Nephron (organoid): ENCODE results near the gene SURF1.

Source experiments
- H3K27ac Mint-ChIP-seq, 3 experiments: 2 replicates each; pipeline ENCODE4 v1.8.0; 2020; ENCODE audit warnings: mixed read lengths in 3 of 3, mild to moderate bottlenecking in 2 of 3, moderate library complexity in 1 of 3
- H3K27me3 Mint-ChIP-seq: 2 replicates; pipeline ENCODE4 v1.8.0; 2021; ENCODE audit warnings: low read depth, mild to moderate bottlenecking, moderate library complexity, mixed read lengths
- H3K36me3 Mint-ChIP-seq: 2 replicates; pipeline ENCODE4 v1.8.0; 2020; ENCODE audit warnings: low read depth, mixed read lengths
- H3K4me1 Mint-ChIP-seq: 2 replicates; pipeline ENCODE4 v1.8.0; 2020; ENCODE audit warnings: mixed read lengths
- H3K4me3 Mint-ChIP-seq, 3 experiments: 2 replicates each; pipeline ENCODE4 v1.8.0; 2020; ENCODE audit warnings: mild to moderate bottlenecking in 3 of 3, mixed read lengths in 3 of 3, moderate library complexity in 2 of 3
- H3K9me3 Mint-ChIP-seq: 2 replicates; pipeline ENCODE4 v1.8.0; 2020; ENCODE audit warnings: mixed read lengths
- TF ChIP-seq, protein P1 (sequence below), 3 experiments: fragments of 200-600 bp; sonication (generic); IDR thresholded peaks; one replicate each; pipeline ENCODE4 v1.5.0; 2021; ENCODE audit warnings: antibody characterized with exemption in 3 of 3; ENCODE audit not compliant: unreplicated experiment in 3 of 3

The SURF1 gene

DNA sequence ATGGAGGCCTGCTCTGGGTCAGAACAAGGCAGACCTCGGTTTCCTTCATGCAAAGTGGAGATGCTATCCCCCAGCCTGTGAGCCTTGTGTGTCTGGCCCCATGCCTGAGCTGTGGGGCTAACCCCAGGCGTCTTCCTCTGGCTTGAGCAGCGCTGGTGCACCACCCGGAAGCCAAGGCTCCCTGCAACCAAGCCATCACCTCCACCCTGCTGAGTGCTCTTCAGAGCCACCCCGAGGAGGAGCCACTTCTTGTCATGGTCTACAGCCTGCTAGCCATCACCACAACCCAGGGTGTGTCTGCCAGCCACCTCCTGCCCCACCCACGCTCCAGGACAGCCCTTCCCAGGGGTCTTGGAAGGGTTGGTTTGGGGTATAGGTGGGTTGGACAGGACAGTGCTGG lies 45.3 kb upstream of the SURF1 start:
- H3K27me3 Mint-ChIP-seq, result peaks cover 9% of the 10 kb centered on the region
- peaks cover 14% of the 10 kb centered on the region for H3K36me3 Mint-ChIP-seq
- no peaks in the 10 kb centered on the region for H3K4me1 Mint-ChIP-seq
- H3K27ac Mint-ChIP-seq, result no peak overlapping the region
- TF ChIP-seq, protein P1, sequence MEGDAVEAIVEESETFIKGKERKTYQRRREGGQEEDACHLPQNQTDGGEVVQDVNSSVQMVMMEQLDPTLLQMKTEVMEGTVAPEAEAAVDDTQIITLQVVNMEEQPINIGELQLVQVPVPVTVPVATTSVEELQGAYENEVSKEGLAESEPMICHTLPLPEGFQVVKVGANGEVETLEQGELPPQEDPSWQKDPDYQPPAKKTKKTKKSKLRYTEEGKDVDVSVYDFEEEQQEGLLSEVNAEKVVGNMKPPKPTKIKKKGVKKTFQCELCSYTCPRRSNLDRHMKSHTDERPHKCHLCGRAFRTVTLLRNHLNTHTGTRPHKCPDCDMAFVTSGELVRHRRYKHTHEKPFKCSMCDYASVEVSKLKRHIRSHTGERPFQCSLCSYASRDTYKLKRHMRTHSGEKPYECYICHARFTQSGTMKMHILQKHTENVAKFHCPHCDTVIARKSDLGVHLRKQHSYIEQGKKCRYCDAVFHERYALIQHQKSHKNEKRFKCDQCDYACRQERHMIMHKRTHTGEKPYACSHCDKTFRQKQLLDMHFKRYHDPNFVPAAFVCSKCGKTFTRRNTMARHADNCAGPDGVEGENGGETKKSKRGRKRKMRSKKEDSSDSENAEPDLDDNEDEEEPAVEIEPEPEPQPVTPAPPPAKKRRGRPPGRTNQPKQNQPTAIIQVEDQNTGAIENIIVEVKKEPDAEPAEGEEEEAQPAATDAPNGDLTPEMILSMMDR (IDR thresholded peaks at IDR 0.05; ENCODE audit: unreplicated experiment in 3 of 3), result no peak
- H3K9me3 Mint-ChIP-seq, result no peaks in the 10 kb centered on the region
- no peak overlapping the region for H3K4me3 Mint-ChIP-seq

DNA sequence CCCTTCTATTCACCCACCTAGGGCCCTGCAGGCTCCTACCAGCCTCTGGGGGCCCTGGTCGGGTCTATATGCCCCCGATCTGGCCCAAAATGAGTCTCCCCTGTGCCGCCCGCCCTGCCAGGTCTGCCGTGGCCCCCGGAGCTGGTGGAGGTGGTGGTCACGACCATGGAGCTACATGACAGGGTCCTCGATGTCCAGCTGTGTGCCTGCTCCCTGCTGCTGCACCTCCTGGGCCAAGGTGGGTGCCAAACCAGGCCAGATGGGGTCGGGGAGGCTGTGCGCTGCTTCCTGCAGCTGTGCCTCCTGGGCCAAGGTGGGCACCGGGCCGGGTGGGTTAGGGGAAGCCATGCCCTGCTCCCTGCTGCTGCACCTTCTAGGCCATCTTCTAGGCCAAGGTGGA lies 44.0 kb upstream of the SURF1 start:
- Mint-ChIP-seq H3K27ac (no peak overlapping the region), H3K27me3 (peaks cover 9% of the 10 kb centered on the region), H3K4me3 (no peak overlapping the region), H3K36me3 (peaks cover 1% of the 10 kb centered on the region), H3K9me3 (no peaks in the 10 kb centered on the region), H3K4me1 (no peaks in the 10 kb centered on the region)
- TF ChIP-seq, protein P1 (IDR thresholded peaks at IDR 0.05; ENCODE audit: unreplicated experiment in 3 of 3), result no peak

DNA sequence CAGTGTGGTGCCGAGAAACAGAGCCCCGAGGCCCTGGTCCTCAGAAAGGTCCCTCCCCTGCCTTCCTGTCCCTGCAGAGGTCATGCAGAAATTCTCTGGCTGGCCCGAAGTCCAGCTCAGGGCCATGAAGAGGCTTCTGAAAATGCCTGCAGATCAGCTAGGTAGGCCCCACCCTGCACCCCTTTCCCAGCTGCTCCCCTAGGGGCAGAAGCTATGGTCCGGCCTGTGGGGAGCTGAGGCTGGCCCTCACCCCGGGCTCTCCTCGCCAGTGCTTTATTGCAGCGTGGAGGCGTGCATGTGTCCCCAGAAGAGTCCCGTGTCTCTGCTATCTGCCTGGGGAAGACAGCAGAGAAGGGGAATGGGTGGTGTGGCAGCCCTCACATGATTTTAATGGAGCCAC lies 41.6 kb upstream of the SURF1 start:
- H3K27ac Mint-ChIP-seq, result no peak overlapping the region
- no peaks in the 10 kb centered on the region for H3K9me3 Mint-ChIP-seq
- no peaks in the 10 kb centered on the region for H3K36me3 Mint-ChIP-seq
- TF ChIP-seq, protein P1 (IDR thresholded peaks at IDR 0.05; ENCODE audit: unreplicated experiment in 3 of 3), result no peak
- peaks cover 9% of the 10 kb centered on the region for H3K27me3 Mint-ChIP-seq
- H3K4me3 Mint-ChIP-seq, result no peak overlapping the region
- no peaks in the 10 kb centered on the region for H3K4me1 Mint-ChIP-seq

DNA sequence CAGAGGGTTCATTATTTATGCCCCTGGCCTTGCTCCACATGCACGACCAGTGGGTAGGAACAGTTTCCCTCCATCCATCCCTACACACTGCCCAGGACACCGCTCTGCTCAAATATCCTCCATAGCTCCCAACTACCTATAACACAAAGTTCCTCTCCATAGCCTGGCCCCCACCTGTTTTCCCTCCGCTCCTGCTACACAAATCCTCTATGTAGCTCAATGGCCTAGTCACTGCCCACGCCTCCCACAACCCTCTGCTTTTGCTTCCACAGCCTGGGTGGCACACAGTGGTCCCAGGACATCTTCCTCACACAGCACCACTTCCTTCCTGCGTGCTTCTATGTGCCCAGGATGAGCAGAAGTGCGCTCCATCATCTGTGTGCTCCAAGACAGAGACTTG lies 41.1 kb upstream of the SURF1 start:
- no peaks in the 10 kb centered on the region for H3K9me3 Mint-ChIP-seq
- no peak overlapping the region for H3K27ac Mint-ChIP-seq
- H3K36me3 Mint-ChIP-seq, result no peaks in the 10 kb centered on the region
- H3K27me3 Mint-ChIP-seq, result peaks cover 9% of the 10 kb centered on the region
- TF ChIP-seq, protein P1 (IDR thresholded peaks at IDR 0.05; ENCODE audit: unreplicated experiment in 3 of 3), result no peak
- no peaks in the 10 kb centered on the region for H3K4me1 Mint-ChIP-seq
- H3K4me3 Mint-ChIP-seq, result no peak overlapping the region

DNA sequence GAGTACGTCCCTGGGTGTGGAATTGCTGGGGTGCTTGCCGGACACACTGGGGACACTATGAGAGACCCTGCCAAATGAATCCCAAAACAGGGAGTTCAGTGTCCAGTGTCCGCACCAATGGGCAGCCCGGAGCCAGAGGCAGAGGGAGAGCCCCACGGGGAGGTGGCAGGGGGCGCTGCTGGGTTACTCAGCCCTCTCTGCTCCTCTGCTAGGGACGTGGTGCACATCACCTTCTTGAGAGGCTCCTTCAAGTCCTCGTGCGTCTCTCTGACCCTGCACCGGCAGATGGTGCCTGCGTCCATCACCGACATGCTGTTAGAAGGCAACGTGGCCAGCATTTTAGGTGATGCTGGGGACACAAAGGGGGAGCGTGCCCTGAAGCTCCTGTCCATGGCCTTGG lies 40.7 kb upstream of the SURF1 start:
- Mint-ChIP-seq H3K27me3 (peaks cover 9% of the 10 kb centered on the region), H3K4me1 (no peaks in the 10 kb centered on the region), H3K9me3 (no peaks in the 10 kb centered on the region), H3K36me3 (no peaks in the 10 kb centered on the region), H3K27ac (no peak overlapping the region), H3K4me3 (no peak overlapping the region)
- TF ChIP-seq, protein P1 (IDR thresholded peaks at IDR 0.05; ENCODE audit: unreplicated experiment in 3 of 3), result no peak

DNA sequence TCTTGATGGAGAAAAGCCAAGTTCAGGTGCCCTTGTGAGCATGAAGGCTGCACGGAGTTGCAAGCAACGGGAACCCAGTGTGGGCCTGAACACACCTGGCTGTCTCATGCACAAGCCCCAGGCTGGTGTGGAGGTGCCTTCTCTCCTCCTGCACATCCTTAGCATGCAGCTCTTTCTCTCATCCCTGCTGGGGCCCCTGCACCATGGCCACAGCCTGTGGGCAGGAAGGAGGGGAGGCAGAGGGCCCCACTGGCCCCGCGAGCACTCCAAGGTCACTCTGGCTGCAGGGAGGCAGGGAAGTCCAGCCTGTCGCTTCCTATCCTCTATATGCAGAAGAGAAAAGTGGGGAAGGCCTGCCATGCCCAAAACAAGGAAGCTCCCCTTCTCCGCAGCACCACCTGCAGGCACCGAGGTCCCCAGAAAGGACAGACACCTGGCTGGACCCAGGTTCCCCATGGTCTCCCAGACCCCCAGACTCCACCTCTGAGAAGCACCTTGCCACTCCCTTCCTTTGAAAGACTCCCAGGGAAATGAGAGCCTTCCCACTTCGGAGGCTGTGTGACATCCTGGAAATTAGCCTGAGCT lies 38.5 kb upstream of the SURF1 start:
- Mint-ChIP-seq H3K36me3 (no peaks in the 10 kb centered on the region), H3K4me3 (no peak overlapping the region), H3K27ac (no peak overlapping the region), H3K9me3 (no peaks in the 10 kb centered on the region), H3K4me1 (no peaks in the 10 kb centered on the region), H3K27me3 (peaks cover 9% of the 10 kb centered on the region)
- TF ChIP-seq, protein P1 (IDR thresholded peaks at IDR 0.05; ENCODE audit: unreplicated experiment in 3 of 3), result no peak
